Epithelial cell of esophagus (primary cell): ENCODE measurements around the gene ADNP.

Source experiments
- DNase-seq: peaks from one replicate; pipeline ENCODE4 v3.0.0; 2010; ENCODE audit warnings: low read depth
- H3K4me3 ChIP-seq: 2 replicates; pipeline ENCODE4 v1.5.1; 2011; ENCODE audit warnings: mild to moderate bottlenecking, low read length, control low read depth
- CTCF ChIP-seq: IDR thresholded peaks from 2 replicates; pipeline ENCODE4 v1.5.1; 2011; ENCODE audit warnings: low read depth, mild to moderate bottlenecking, low read length, control low read depth, inconsistent platforms; ENCODE audit not compliant: insufficient read depth; ENCODE audit errors: missing control alignments

The ADNP gene

GRCh38 chr20:50924261-50924920 is 6.8 kb downstream of the ADNP start:
- no peak for DNase-seq
- no peak for TF ChIP-seq CTCF

GRCh38 chr20:50921803-50922501 is 9.3 kb downstream of the ADNP start:
- no peak for TF ChIP-seq CTCF
- no peak for DNase-seq
- H3K4me3 ChIP-seq: no peak overlapping the region

More at GRCh38 chr20:50924261-50924920, 6.8 kb downstream of the ADNP start:
- no peak overlapping the region for H3K4me3 ChIP-seq

- DNase-seq: peak; percentile 12
- no peak overlapping the region for H3K4me3 ChIP-seq
- no peak for TF ChIP-seq CTCF
Observed at GRCh38 chr20:50920997-50921396, 10.2 kb downstream of the ADNP start.

- DNase-seq: peak; percentile 98
- TF ChIP-seq CTCF: no peak
- no peak overlapping the region for H3K4me3 ChIP-seq
Observed at GRCh38 chr20:50919567-50919966, 11.7 kb downstream of the ADNP start.

- TF ChIP-seq CTCF: no peak
- peak; percentile 13 for DNase-seq
Observed at GRCh38 chr20:50918403-50918802, 12.8 kb downstream of the ADNP start.

GRCh38 chr20:50916934-50917333 is 14.3 kb downstream of the ADNP start:
- peak; percentile 27 for DNase-seq
- no peak for TF ChIP-seq CTCF
- no peak overlapping the region for H3K4me3 ChIP-seq

More at GRCh38 chr20:50918403-50918802, 12.8 kb downstream of the ADNP start:
- H3K4me3 ChIP-seq: no peak overlapping the region
